Activated naive CD8-positive, alpha-beta T cell treated with anti-CD3 and anti-CD28 coated beads, Interleukin-2, amount 10 ng/mL, durations not matched to agents 7 days and 5 days (primary cell): ENCODE results near the gene SMS. TPM values are rescaled to one million over a fixed set of nuclear protein-coding genes. Genes with fewer than 3 reads are reported as not detected.
A peak's percentile ranks its signal among the peaks of the same experiment; 100 is the strongest.

ENCODE experiments used
- ATAC-seq: fragments of 150-1000 bp; cut with Tn5 transposase; one replicate; pipeline ENCODE4 v1.10.0; 2021; ENCODE audit warnings: low read depth, moderate library complexity
- POLR2A ChIA-PET: fragments of 350-600 bp; sonication (Branson Sonifier 250); formaldehyde crosslinking; loops from one replicate; lab custom pipeline; 2021; ENCODE audit warnings: antibody characterized with exemption; lab: Charles Lee
- DNase-seq: peaks from one replicate; pipeline ENCODE4 v3.0.0; 2021
- H3K27ac Mint-ChIP-seq: one replicate; pipeline ENCODE4 v1.8.0; 2022; ENCODE audit warnings: mild to moderate bottlenecking, mixed read lengths
- H3K27me3 Mint-ChIP-seq: one replicate; pipeline ENCODE4 v1.8.0; 2022; ENCODE audit warnings: mild to moderate bottlenecking, moderate library complexity, mixed read lengths
- H3K36me3 Mint-ChIP-seq: one replicate; pipeline ENCODE4 v1.8.0; 2021; ENCODE audit warnings: mild to moderate bottlenecking, mixed read lengths
- H3K4me1 Mint-ChIP-seq: one replicate; pipeline ENCODE4 v1.8.0; 2021; ENCODE audit warnings: mixed read lengths
- H3K4me3 Mint-ChIP-seq: one replicate; pipeline ENCODE4 v1.8.0; 2022; ENCODE audit warnings: mild to moderate bottlenecking, moderate library complexity, mixed read lengths
- H3K9me3 Mint-ChIP-seq: one replicate; pipeline ENCODE4 v1.8.0; 2021; ENCODE audit warnings: mixed read lengths
- total RNA-seq, 2 experiments: library from RNA; stranded (reverse); gene quantifications; one replicate each; pipeline ENCODE4 v1.2.3, GENCODE V29; 2021

The SMS gene
- total RNA-seq, 2 experiments from 2014 or later: 64.1 to 67.4 TPM

GRCh38 chrX:22004866-22005265, 64.4 kb downstream of the SMS start:
- no peak for ATAC-seq
- Mint-ChIP-seq H3K27me3 (no peaks in the 10 kb centered on the region), H3K4me3 (no peak overlapping the region), H3K9me3 (no peaks in the 10 kb centered on the region), H3K4me1 (peaks cover 4% of the 10 kb centered on the region), H3K36me3 (peaks cover 33% of the 10 kb centered on the region), H3K27ac (no peak overlapping the region)
- POLR2A ChIA-PET: no interaction called here
- DNase-seq: no peak

- Mint-ChIP-seq H3K27ac (no peak overlapping the region), H3K9me3 (peaks cover 2% of the 10 kb centered on the region), H3K4me1 (no peaks in the 10 kb centered on the region), H3K36me3 (peaks cover 13% of the 10 kb centered on the region), H3K4me3 (no peak overlapping the region), H3K27me3 (no peaks in the 10 kb centered on the region)
- ATAC-seq (no peak), DNase-seq (no peak)
- POLR2A ChIA-PET: no interaction called here
Measured at GRCh38 chrX:22012051-22012450, 71.5 kb downstream of the SMS start.

GRCh38 chrX:22012931-22013330, 72.4 kb downstream of the SMS start:
- Mint-ChIP-seq H3K36me3 (peaks cover 13% of the 10 kb centered on the region), H3K27ac (no peak overlapping the region), H3K9me3 (peaks cover 2% of the 10 kb centered on the region), H3K27me3 (no peaks in the 10 kb centered on the region), H3K4me3 (no peak overlapping the region), H3K4me1 (no peaks in the 10 kb centered on the region)
- POLR2A ChIA-PET: no interaction called here
- ATAC-seq (no peak), DNase-seq (no peak)

- no peak for DNase-seq
- H3K36me3 Mint-ChIP-seq: peaks cover 3% of the 10 kb centered on the region
- no peak overlapping the region for H3K27ac Mint-ChIP-seq
- no peaks in the 10 kb centered on the region for H3K9me3 Mint-ChIP-seq
- H3K4me1 Mint-ChIP-seq: no peaks in the 10 kb centered on the region
- POLR2A ChIA-PET: no interaction called here
- H3K27me3 Mint-ChIP-seq: no peaks in the 10 kb centered on the region
- no peak for ATAC-seq
- no peak overlapping the region for H3K4me3 Mint-ChIP-seq
Measured at GRCh38 chrX:22015139-22015750, 74.7 kb downstream of the SMS start.

GRCh38 chrX:22021751-22022324, 81.3 kb downstream of the SMS start:
- no peak for DNase-seq
- Mint-ChIP-seq H3K4me3 (no peak overlapping the region), H3K4me1 (peaks cover 2% of the 10 kb centered on the region), H3K9me3 (no peaks in the 10 kb centered on the region), H3K36me3 (peaks cover 2% of the 10 kb centered on the region), H3K27me3 (no peaks in the 10 kb centered on the region), H3K27ac (no peak overlapping the region)
- POLR2A ChIA-PET: no interaction called here
- ATAC-seq: no peak

- H3K4me3 Mint-ChIP-seq: no peak overlapping the region
- no peak for DNase-seq
- H3K27me3 Mint-ChIP-seq: no peaks in the 10 kb centered on the region
- H3K9me3 Mint-ChIP-seq: no peaks in the 10 kb centered on the region
- POLR2A ChIA-PET: no interaction called here
- peaks cover 2% of the 10 kb centered on the region for H3K4me1 Mint-ChIP-seq
- no peak for ATAC-seq
- H3K36me3 Mint-ChIP-seq: peaks cover 2% of the 10 kb centered on the region
- no peak overlapping the region for H3K27ac Mint-ChIP-seq
Measured at GRCh38 chrX:22024577-22024976, 84.1 kb downstream of the SMS start.

GRCh38 chrX:22025751-22026150, 85.2 kb downstream of the SMS start:
- no peak for ATAC-seq
- DNase-seq: no peak
- H3K27ac Mint-ChIP-seq: no peak overlapping the region
- no peak overlapping the region for H3K4me3 Mint-ChIP-seq
- no peaks in the 10 kb centered on the region for H3K27me3 Mint-ChIP-seq
- H3K36me3 Mint-ChIP-seq: peaks cover 2% of the 10 kb centered on the region
- no peaks in the 10 kb centered on the region for H3K9me3 Mint-ChIP-seq
- POLR2A ChIA-PET: no interaction called here
- H3K4me1 Mint-ChIP-seq: peaks cover 2% of the 10 kb centered on the region

GRCh38 chrX:22026731-22027130, 86.2 kb downstream of the SMS start:
- DNase-seq (no peak), ATAC-seq (no peak)
- H3K27me3 Mint-ChIP-seq: no peaks in the 10 kb centered on the region
- H3K27ac Mint-ChIP-seq: no peak overlapping the region
- H3K4me1 Mint-ChIP-seq: peaks cover 2% of the 10 kb centered on the region
- H3K4me3 Mint-ChIP-seq: no peak overlapping the region
- POLR2A ChIA-PET: no interaction called here
- H3K9me3 Mint-ChIP-seq: no peaks in the 10 kb centered on the region
- H3K36me3 Mint-ChIP-seq: no peaks in the 10 kb centered on the region

GRCh38 chrX:22032084-22032483, 91.6 kb downstream of the SMS start, which contains the start of gene PHEX:
TSS of gene PHEX (plus strand) at chrX:22032325. CDS start at chrX:22033006, 681 bp downstream.
- no peak within 1 kb of the TSS for H3K4me3 Mint-ChIP-seq
- no peak within 1 kb of the TSS for H3K27ac Mint-ChIP-seq
- no peaks in the 10 kb centered on the region for H3K36me3 Mint-ChIP-seq
- no peak for ATAC-seq
- no peaks in the 10 kb centered on the region for H3K27me3 Mint-ChIP-seq
- DNase-seq: no peak
- H3K4me1 Mint-ChIP-seq: peaks cover 5% of the 10 kb centered on the region
- no peaks in the 10 kb centered on the region for H3K9me3 Mint-ChIP-seq
- POLR2A ChIA-PET: no interaction called here

- no peak for ATAC-seq
- Mint-ChIP-seq H3K9me3 (no peaks in the 10 kb centered on the region), H3K4me1 (peaks cover 5% of the 10 kb centered on the region), H3K4me3 (no peak overlapping the region), H3K27me3 (no peaks in the 10 kb centered on the region), H3K27ac (no peak overlapping the region), H3K36me3 (no peaks in the 10 kb centered on the region)
- POLR2A ChIA-PET: no interaction called here
- DNase-seq: no peak
Measured at GRCh38 chrX:22032506-22032905, 92.0 kb downstream of the SMS start.

GRCh38 chrX:22033818-22034217, 93.3 kb downstream of the SMS start:
- Mint-ChIP-seq H3K27ac (no peak overlapping the region), H3K9me3 (no peaks in the 10 kb centered on the region), H3K27me3 (no peaks in the 10 kb centered on the region), H3K4me1 (peaks cover 5% of the 10 kb centered on the region), H3K4me3 (no peak overlapping the region), H3K36me3 (no peaks in the 10 kb centered on the region)
- no peak for ATAC-seq
- DNase-seq: no peak
- POLR2A ChIA-PET: no interaction called here

- Mint-ChIP-seq H3K36me3 (no peaks in the 10 kb centered on the region), H3K4me1 (peaks cover 6% of the 10 kb centered on the region), H3K27me3 (no peaks in the 10 kb centered on the region), H3K9me3 (no peaks in the 10 kb centered on the region), H3K4me3 (no peak overlapping the region), H3K27ac (no peak overlapping the region)
- ATAC-seq (no peak), DNase-seq (no peak)
- POLR2A ChIA-PET: no interaction called here
Measured at GRCh38 chrX:22035236-22035635, 94.7 kb downstream of the SMS start.

GRCh38 chrX:22037225-22037624, 96.7 kb downstream of the SMS start:
- DNase-seq: no peak
- Mint-ChIP-seq H3K36me3 (no peaks in the 10 kb centered on the region), H3K4me3 (no peak overlapping the region), H3K27me3 (no peaks in the 10 kb centered on the region), H3K9me3 (no peaks in the 10 kb centered on the region), H3K27ac (peak overlapping the region; percentile 30), H3K4me1 (peaks cover 7% of the 10 kb centered on the region)
- no peak for ATAC-seq
- POLR2A ChIA-PET: no interaction called here

- no peaks in the 10 kb centered on the region for H3K36me3 Mint-ChIP-seq
- H3K4me3 Mint-ChIP-seq: peak overlapping the region; percentile 66
- DNase-seq: no peak
- H3K27me3 Mint-ChIP-seq: no peaks in the 10 kb centered on the region
- peak overlapping the region; percentile 45 for H3K27ac Mint-ChIP-seq
- POLR2A ChIA-PET: no interaction called here
- no peaks in the 10 kb centered on the region for H3K9me3 Mint-ChIP-seq
- peaks cover 4% of the 10 kb centered on the region for H3K4me1 Mint-ChIP-seq
- peak; percentile 10 for ATAC-seq
Measured at GRCh38 chrX:22037911-22038537, 97.5 kb downstream of the SMS start.
